HepG2 (cell line): ENCODE measurements around the gene IQCE. TPM values are rescaled to one million over a fixed set of nuclear protein-coding genes. Genes with fewer than 3 reads are reported as not detected.

Experiments used
- ARHGAP35 ChIP-seq: sonication (generic); formaldehyde crosslinking; IDR thresholded peaks from 2 replicates; pipeline ENCODE4 v1.9.0; 2022; ENCODE audit warnings: mild to moderate bottlenecking, inconsistent platforms, moderate library complexity, missing genetic modification reagents, borderline replicate concordance
- HMG20A ChIP-seq: IDR thresholded peaks from 2 replicates; pipeline ENCODE4 v1.6.1; 2016; ENCODE audit warnings: borderline replicate concordance
- HNRNPK ChIP-seq: fragments of 200-400 bp; formaldehyde crosslinking; IDR thresholded peaks from 2 replicates; pipeline ENCODE4 v1.6.1; 2018; ENCODE audit warnings: low read length, low read depth, moderate library complexity, mild to moderate bottlenecking; ENCODE audit not compliant: poor library complexity, severe bottlenecking
- HNRNPL ChIP-seq: fragments of 200-400 bp; formaldehyde crosslinking; IDR thresholded peaks from 2 replicates; pipeline ENCODE4 v1.6.1; 2017; ENCODE audit warnings: mild to moderate bottlenecking, low read depth, low read length
- POLR2G ChIP-seq: fragments of 200-400 bp; formaldehyde crosslinking; IDR thresholded peaks from 2 replicates; pipeline ENCODE4 v1.6.1; 2018; ENCODE audit warnings: mild to moderate bottlenecking, low read depth, low read length, moderate library complexity
- XBP1 ChIP-seq: sonication (generic); formaldehyde crosslinking; IDR thresholded peaks from 2 replicates; pipeline ENCODE4 v1.5.0; 2020; ENCODE audit warnings: missing genetic modification reagents
- ZNF510 ChIP-seq: sonication (generic); formaldehyde crosslinking; IDR thresholded peaks from 2 replicates; pipeline ENCODE4 v1.4.0; 2020; ENCODE audit warnings: low read depth, mild to moderate bottlenecking, missing genetic modification reagents
- ZNF569 ChIP-seq: sonication (generic); formaldehyde crosslinking; IDR thresholded peaks from 2 replicates; pipeline ENCODE4 v1.5.0; 2020; ENCODE audit warnings: mild to moderate bottlenecking, missing genetic modification reagents, moderate library complexity, borderline replicate concordance
- ZNF747 ChIP-seq: sonication (generic); formaldehyde crosslinking; IDR thresholded peaks from 2 replicates; pipeline ENCODE4 v1.8.1; 2023; ENCODE audit warnings: missing genetic modification reagents, mild to moderate bottlenecking, borderline replicate concordance
- polyA plus RNA-seq, 8 experiments: library from polyadenylated mRNA; depleted of rRNA in 3 of 8; stranded (reverse) in 7 of 8; unstranded in 1 of 8; fragments of >200 nt; fragmentation: Illumina TruSeq in 4 of 8; extraction: Trizol in 4 of 8; gene quantifications; 2 replicates each; pipeline versions ENCODE4 v1.2.1 to v1.2.3, GENCODE V29; 2011 to 2016; ENCODE audit warnings: low read depth in 4 of 8, missing spikeins in 1 of 8, mixed read lengths in 1 of 8; ENCODE audit not compliant: insufficient read depth in 1 of 8
- total RNA-seq, 5 experiments: library from RNA; depleted of rRNA; stranded (reverse); fragments of >200 nt; fragmentation: Illumina TruSeq; extraction: Trizol; gene quantifications; 2 replicates each; pipeline ENCODE4 v1.2.3, GENCODE V29; 2016; ENCODE audit warnings: low read depth in 1 of 5
- TF ChIP-seq, protein P1 (sequence below): IDR thresholded peaks from 2 replicates; pipeline ENCODE4 v1.6.1; 2018; ENCODE audit warnings: missing genetic modification reagents
- TF ChIP-seq, protein P2 (sequence below): sonication (generic); formaldehyde crosslinking; IDR thresholded peaks from 2 replicates; pipeline ENCODE4 v1.4.0; 2020; ENCODE audit warnings: missing genetic modification reagents, low read depth, mild to moderate bottlenecking, borderline replicate concordance
- TF ChIP-seq, protein P3 (sequence below): sonication (generic); formaldehyde crosslinking; conservative IDR thresholded peaks from 2 replicates; pipeline ENCODE4 v1.4.0; 2020; ENCODE audit warnings: missing genetic modification reagents
- TF ChIP-seq, protein P4 (sequence below): IDR thresholded peaks from 2 replicates; pipeline ENCODE4 v1.6.1; 2018; ENCODE audit warnings: missing genetic modification reagents, mild to moderate bottlenecking, missing compliant biosample characterization
- TF ChIP-seq, protein P5 (sequence below): sonication (generic); formaldehyde crosslinking; IDR thresholded peaks from 2 replicates; pipeline ENCODE4 v1.5.0; 2020; ENCODE audit warnings: mild to moderate bottlenecking, missing genetic modification reagents
- TF ChIP-seq, protein P6 (sequence below): sonication (generic); formaldehyde crosslinking; conservative IDR thresholded peaks from 2 replicates; pipeline ENCODE4 v1.8.0; 2022; ENCODE audit warnings: missing genetic modification reagents
- TF ChIP-seq, protein P7 (sequence below): sonication (generic); formaldehyde crosslinking; IDR thresholded peaks from 2 replicates; pipeline ENCODE4 v1.5.0; 2020; ENCODE audit warnings: missing genetic modification reagents

IQCE gene
- total and polyA plus RNA-seq, 2 of the 13 experiments (the other 11 are each of a cell fraction or from before 2014, with no cell fraction given): 1.5 to 2.5 TPM

DNA sequence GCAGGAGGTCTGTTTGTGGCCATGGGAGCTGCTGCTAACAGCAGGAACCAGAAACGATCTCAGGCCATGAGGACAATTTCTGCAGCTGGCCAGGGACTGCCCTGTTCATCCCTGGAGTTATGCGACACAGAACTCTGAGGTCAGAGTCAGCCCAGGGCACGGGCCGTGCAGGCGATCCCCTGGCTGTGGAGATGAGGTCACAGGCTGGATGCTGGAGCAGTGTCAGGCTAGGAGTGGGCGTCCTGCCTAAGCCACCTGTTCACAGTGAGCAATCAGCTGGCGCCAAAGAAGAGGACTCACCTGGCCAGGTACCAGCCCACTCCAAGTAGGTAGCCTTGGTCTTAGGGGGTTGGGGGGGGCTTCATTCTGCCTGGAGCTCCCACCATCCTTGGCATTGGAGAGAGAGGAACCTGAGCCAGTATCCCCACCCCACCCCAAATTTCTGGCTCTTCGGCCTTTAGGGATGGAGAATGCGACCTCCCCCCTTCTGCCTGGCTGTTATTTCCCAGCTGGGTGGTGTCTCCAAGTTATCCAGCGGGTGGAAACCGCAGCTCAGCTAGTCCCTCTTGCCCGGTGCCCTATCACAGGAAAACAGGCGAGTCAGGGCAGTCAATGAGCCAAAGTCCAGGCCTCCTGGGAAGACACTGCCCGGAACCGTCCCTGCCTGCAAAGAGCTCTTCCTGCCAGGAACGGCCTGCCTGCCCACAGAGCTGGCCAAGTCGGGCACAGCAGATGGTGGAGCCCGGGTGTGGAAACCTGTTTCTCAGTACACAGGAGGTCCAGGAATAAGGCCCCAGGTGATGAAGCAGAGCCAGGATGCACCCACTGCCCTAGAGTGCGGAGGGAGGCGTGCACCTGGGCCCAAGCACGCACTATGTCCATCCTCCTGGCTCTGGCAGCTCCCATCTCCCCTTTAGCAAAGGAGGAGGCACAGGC, 71.2 kb downstream of the IQCE start (continued):
- TF ChIP-seq, protein P1, sequence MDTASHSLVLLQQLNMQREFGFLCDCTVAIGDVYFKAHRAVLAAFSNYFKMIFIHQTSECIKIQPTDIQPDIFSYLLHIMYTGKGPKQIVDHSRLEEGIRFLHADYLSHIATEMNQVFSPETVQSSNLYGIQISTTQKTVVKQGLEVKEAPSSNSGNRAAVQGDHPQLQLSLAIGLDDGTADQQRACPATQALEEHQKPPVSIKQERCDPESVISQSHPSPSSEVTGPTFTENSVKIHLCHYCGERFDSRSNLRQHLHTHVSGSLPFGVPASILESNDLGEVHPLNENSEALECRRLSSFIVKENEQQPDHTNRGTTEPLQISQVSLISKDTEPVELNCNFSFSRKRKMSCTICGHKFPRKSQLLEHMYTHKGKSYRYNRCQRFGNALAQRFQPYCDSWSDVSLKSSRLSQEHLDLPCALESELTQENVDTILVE (CRISPR knock-in tag): 0 out of 2 replicates have a peak, but pooled peaks have one; percentile 5
- TF ChIP-seq ZNF569 (CRISPR knock-in tag) (0 out of 2 replicates have a peak, but pooled peaks have one; percentile 29), HNRNPL (peak; percentile 98), POLR2G (peak; percentile 75), ARHGAP35 (CRISPR knock-in tag) (no peak), HNRNPK (no peak), HMG20A (CRISPR knock-in tag) (peak; percentile 26; the same call in 1 of the 2 replicates), ZNF510 (CRISPR knock-in tag) (no peak), ZNF747 (CRISPR knock-in tag) (peak; percentile 50; the same call in 1 of the 2 replicates), XBP1 (CRISPR knock-in tag) (no peak)
- TF ChIP-seq, protein P2, sequence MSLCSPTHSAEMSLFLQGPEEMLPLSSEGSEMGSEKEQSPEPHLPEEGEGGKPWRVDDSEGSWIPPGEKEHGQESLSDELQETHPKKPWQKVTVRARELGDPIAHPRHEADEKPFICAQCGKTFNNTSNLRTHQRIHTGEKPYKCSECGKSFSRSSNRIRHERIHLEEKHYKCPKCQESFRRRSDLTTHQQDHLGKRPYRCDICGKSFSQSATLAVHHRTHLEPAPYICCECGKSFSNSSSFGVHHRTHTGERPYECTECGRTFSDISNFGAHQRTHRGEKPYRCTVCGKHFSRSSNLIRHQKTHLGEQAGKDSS: peak; percentile 19; the same call in 1 of the 2 replicates
- TF ChIP-seq, protein P3, sequence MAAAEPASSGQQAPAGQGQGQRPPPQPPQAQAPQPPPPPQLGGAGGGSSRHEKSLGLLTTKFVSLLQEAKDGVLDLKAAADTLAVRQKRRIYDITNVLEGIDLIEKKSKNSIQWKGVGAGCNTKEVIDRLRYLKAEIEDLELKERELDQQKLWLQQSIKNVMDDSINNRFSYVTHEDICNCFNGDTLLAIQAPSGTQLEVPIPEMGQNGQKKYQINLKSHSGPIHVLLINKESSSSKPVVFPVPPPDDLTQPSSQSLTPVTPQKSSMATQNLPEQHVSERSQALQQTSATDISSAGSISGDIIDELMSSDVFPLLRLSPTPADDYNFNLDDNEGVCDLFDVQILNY (CRISPR knock-in tag): no peak
- TF ChIP-seq, protein P4, sequence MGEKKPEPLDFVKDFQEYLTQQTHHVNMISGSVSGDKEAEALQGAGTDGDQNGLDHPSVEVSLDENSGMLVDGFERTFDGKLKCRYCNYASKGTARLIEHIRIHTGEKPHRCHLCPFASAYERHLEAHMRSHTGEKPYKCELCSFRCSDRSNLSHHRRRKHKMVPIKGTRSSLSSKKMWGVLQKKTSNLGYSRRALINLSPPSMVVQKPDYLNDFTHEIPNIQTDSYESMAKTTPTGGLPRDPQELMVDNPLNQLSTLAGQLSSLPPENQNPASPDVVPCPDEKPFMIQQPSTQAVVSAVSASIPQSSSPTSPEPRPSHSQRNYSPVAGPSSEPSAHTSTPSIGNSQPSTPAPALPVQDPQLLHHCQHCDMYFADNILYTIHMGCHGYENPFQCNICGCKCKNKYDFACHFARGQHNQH: no peak
- TF ChIP-seq, protein P5, sequence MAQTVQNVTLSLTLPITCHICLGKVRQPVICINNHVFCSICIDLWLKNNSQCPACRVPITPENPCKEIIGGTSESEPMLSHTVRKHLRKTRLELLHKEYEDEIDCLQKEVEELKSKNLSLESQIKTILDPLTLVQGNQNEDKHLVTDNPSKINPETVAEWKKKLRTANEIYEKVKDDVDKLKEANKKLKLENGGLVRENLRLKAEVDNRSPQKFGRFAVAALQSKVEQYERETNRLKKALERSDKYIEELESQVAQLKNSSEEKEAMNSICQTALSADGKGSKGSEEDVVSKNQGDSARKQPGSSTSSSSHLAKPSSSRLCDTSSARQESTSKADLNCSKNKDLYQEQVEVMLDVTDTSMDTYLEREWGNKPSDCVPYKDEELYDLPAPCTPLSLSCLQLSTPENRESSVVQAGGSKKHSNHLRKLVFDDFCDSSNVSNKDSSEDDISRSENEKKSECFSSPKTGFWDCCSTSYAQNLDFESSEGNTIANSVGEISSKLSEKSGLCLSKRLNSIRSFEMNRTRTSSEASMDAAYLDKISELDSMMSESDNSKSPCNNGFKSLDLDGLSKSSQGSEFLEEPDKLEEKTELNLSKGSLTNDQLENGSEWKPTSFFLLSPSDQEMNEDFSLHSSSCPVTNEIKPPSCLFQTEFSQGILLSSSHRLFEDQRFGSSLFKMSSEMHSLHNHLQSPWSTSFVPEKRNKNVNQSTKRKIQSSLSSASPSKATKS (CRISPR knock-in tag): no peak
- TF ChIP-seq, protein P6, sequence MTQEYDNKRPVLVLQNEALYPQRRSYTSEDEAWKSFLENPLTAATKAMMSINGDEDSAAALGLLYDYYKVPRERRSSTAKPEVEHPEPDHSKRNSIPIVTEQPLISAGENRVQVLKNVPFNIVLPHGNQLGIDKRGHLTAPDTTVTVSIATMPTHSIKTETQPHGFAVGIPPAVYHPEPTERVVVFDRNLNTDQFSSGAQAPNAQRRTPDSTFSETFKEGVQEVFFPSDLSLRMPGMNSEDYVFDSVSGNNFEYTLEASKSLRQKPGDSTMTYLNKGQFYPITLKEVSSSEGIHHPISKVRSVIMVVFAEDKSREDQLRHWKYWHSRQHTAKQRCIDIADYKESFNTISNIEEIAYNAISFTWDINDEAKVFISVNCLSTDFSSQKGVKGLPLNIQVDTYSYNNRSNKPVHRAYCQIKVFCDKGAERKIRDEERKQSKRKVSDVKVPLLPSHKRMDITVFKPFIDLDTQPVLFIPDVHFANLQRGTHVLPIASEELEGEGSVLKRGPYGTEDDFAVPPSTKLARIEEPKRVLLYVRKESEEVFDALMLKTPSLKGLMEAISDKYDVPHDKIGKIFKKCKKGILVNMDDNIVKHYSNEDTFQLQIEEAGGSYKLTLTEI (CRISPR knock-in tag): no peak
- TF ChIP-seq, protein P7, sequence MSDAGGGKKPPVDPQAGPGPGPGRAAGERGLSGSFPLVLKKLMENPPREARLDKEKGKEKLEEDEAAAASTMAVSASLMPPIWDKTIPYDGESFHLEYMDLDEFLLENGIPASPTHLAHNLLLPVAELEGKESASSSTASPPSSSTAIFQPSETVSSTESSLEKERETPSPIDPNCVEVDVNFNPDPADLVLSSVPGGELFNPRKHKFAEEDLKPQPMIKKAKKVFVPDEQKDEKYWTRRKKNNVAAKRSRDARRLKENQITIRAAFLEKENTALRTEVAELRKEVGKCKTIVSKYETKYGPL (CRISPR knock-in tag): no peak
